ENCODE results near the gene COL6A2. TPM values are rescaled to one million over a fixed set of nuclear protein-coding genes. Genes with fewer than 3 reads are reported as not detected.

COL6A2 gene
- total RNA-seq, 1 donor from 2014 or later = 157 TPM

GRCh38 chr21:46065914-46066551 lies 31.9 kb upstream of the COL6A2 start:
- peak overlapping the region; percentile 26 for H3K4me3 ChIP-seq
- peak overlapping the region; percentile 81 for H3K27ac ChIP-seq (replicated peaks)
- no peaks in the 10 kb centered on the region for H3K36me3 ChIP-seq
- no peak for TF ChIP-seq CTCF (IDR thresholded peaks at IDR 0.05; ENCODE audit: borderline replicate concordance)
- DNase-seq = no peak
- H3K9me3 ChIP-seq (replicated peaks) = peaks cover 25% of the 10 kb centered on the region
- peaks cover 10% of the 10 kb centered on the region for H3K27me3 ChIP-seq (ENCODE audit: low read depth)
- H3K4me1 ChIP-seq = peaks cover 34% of the 10 kb centered on the region
- intact Hi-C loops (cut with micrococcal nuclease) = no loop called here

- intact Hi-C loops (cut with micrococcal nuclease) = no loop called here
- Histone ChIP-seq H3K4me3 (peak overlapping the region; percentile 26), H3K9me3 (replicated peaks) (peaks cover 18% of the 10 kb centered on the region), H3K27ac (replicated peaks) (peak overlapping the region; percentile 81), H3K4me1 (peaks cover 34% of the 10 kb centered on the region), H3K27me3 (ENCODE audit: low read depth) (peaks cover 10% of the 10 kb centered on the region), H3K36me3 (no peaks in the 10 kb centered on the region)
- DNase-seq = peak; percentile 70
- no peak for TF ChIP-seq CTCF (IDR thresholded peaks at IDR 0.05; ENCODE audit: borderline replicate concordance)
Observed at GRCh38 chr21:46066591-46067331, 31.2 kb upstream of the COL6A2 start.

- peak overlapping the region; percentile 81 for H3K27ac ChIP-seq (replicated peaks)
- H3K27me3 ChIP-seq (ENCODE audit: low read depth) = peaks cover 10% of the 10 kb centered on the region
- TF ChIP-seq CTCF (IDR thresholded peaks at IDR 0.05; ENCODE audit: borderline replicate concordance) = no peak
- no peak overlapping the region for H3K4me3 ChIP-seq
- DNase-seq = no peak
- intact Hi-C loops (cut with micrococcal nuclease) = no loop called here
- H3K4me1 ChIP-seq = peaks cover 34% of the 10 kb centered on the region
- H3K9me3 ChIP-seq (replicated peaks) = peaks cover 10% of the 10 kb centered on the region
- H3K36me3 ChIP-seq = no peaks in the 10 kb centered on the region
Observed at GRCh38 chr21:46067505-46068201, 30.3 kb upstream of the COL6A2 start.

- Histone ChIP-seq H3K27me3 (ENCODE audit: low read depth) (peaks cover 10% of the 10 kb centered on the region), H3K4me3 (no peak overlapping the region), H3K36me3 (no peaks in the 10 kb centered on the region), H3K4me1 (peaks cover 34% of the 10 kb centered on the region), H3K9me3 (replicated peaks) (peaks cover under 1% of the 10 kb centered on the region), H3K27ac (replicated peaks) (no peak overlapping the region)
- intact Hi-C loops (cut with micrococcal nuclease) = no loop called here
- no peak for TF ChIP-seq CTCF (IDR thresholded peaks at IDR 0.05; ENCODE audit: borderline replicate concordance)
- DNase-seq = no peak
Observed at GRCh38 chr21:46068516-46069079, 29.3 kb upstream of the COL6A2 start.

GRCh38 chr21:46069166-46069565 lies 28.7 kb upstream of the COL6A2 start:
- H3K9me3 ChIP-seq (replicated peaks) = no peaks in the 10 kb centered on the region
- H3K4me1 ChIP-seq = peaks cover 34% of the 10 kb centered on the region
- H3K4me3 ChIP-seq = no peak overlapping the region
- H3K36me3 ChIP-seq = no peaks in the 10 kb centered on the region
- no peak for TF ChIP-seq CTCF (IDR thresholded peaks at IDR 0.05; ENCODE audit: borderline replicate concordance)
- intact Hi-C loops (cut with micrococcal nuclease) = no loop called here
- DNase-seq = no peak
- peaks cover 10% of the 10 kb centered on the region for H3K27me3 ChIP-seq (ENCODE audit: low read depth)
- H3K27ac ChIP-seq (replicated peaks) = no peak overlapping the region
